GM21529 (cell line): ENCODE measurements around the gene VCAM1.
"Not testable (repeated sequence)": the region's sequence is repeated elsewhere in the genome, so short reads cannot be mapped to it uniquely, and the experiment has no call there.

Source experiments
- ATAC-seq: cut with Tn5 transposase; IDR thresholded peaks from one replicate; pipeline ENCODE4 v1.9.1; 2021; ENCODE audit not compliant: unreplicated experiment

Gene VCAM1

GRCh38 chr1:100719490-100719889 lies at the start of gene VCAM1:
Gene VCAM1, plus strand, starts transcription at chr1:100719742. Its CDS starts 119 bp downstream, at chr1:100719861.
- ATAC-seq, result peak; percentile 80

- ATAC-seq, result no peak
These were observed 49.5 kb upstream of the VCAM1 start for GRCh38 chr1:100670083-100670482.

DNA sequence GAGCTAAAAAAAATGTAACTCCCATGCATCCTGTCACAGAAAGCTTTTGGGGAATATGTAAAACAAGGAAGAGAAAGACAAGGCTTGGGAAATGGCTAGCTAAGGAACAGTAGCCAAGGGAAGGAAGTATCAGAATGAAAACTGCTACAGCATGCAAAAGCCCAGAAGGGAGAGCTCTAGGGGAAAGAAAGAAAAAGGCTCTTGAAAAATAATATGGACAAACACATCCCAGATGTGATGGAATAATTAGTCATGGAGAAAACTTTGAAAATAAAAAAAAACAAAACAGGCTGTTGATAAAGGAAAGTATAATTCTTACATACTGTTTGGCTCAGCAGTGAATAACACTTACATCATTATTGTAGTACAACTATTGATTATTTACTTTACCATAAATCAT lies 47.9 kb upstream of the VCAM1 start:
- ATAC-seq, result no peak

DNA sequence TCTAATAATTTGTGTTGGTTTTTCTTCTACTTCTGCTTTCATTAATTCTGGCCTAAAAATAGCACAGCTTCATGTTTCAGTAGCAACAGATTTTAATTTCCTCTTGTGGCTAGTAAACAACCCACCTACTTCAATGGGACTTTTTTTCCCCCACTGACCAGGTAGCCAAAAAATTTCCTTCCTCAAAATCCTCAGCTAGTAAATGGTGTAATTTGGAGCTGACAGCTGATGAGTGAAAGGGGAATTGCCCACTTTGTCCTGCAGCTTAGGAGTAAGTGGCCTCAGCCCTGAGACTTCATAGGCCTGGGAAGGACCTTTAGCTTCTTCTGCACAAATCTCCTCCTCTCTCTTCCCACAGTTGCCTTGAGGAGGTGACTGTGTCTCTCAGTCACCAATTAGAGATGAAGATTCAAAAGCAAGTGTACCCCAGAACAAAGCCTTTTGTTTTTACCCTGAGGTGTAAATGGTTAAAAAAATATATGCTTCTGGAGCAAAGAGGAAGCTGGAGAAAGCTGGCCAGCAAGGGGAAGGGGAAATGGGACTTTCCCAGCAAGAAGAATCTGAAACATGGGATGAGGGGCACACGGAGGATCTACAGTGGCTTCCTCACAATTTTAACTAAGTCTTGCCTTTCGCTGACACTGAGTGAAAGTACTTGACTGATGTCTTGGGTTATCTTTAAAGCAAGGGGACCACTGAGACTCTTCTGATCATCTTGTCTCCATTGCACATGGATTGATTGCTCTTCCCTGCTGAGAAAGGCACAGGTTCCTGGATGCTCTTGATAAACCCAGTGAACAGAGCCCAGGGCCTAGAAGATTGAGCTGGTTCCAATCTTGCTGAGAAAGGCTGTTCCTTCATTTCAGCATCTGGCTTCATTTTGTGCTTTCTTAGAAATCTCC lies 35.8 kb upstream of the VCAM1 start:
- ATAC-seq, result no peak

GRCh38 chr1:100699744-100700143 lies 19.8 kb upstream of the VCAM1 start:
- no peak for ATAC-seq

- no peak for ATAC-seq
These were observed 19.0 kb upstream of the VCAM1 start for GRCh38 chr1:100700586-100700985.

DNA sequence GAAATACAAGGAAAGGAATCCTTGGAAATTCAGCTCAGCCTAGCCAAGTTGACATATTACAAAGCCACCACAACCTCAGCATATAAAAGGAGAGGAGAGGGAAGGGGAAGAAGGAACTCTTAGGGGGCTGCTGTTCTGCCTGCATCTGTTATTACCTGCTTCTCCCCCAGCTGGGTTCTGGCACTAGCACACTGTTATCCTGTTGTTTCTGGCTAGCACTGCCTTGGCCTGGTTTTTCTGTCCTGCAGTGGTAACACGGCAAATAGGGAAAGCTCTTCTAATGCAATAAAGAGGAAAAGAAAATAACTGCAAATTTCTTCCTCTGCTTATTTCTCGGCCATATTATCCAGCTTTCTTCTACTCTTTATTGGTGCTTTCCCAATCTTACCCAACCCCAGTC lies 16.5 kb upstream of the VCAM1 start:
- no peak for ATAC-seq

- no peak for ATAC-seq
These were observed 15.8 kb upstream of the VCAM1 start for GRCh38 chr1:100703716-100704115.

DNA sequence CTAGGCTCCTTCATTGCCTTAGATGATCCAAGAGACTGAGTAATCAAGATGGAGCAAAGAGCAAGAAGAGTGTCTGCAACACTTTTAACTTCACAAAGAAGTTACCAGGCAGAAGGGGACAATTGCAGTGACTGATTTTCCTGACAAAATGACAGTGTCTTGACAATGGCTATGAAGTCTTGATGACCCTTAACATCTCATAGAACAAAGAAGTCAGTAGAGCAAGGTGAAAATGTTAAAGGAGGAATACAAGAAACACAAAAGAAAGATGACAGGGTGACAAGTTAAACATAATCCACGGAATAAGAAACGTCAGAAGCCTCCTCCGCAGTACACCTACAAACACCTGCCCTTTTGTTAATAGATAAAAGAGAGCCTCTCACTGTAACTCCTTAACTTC lies 15.1 kb upstream of the VCAM1 start:
- no peak for ATAC-seq

DNA sequence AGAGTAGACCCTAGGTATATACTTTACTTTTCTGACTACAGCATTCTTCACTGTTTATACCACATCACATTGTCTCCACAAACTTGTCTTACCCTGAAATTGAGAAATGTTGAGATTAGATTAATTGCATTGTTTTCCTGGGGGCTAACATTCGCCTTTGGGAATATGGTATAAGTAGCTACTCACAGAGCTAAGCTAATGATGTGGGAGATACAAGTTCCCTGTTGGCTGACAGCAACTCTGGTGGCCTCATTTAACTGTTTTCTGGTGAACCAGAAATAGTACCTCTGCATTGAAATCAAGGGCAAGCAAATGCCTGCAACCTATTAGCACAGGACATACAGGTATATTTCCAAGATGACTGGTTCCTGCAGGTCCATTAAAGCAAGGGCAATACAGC lies 13.2 kb upstream of the VCAM1 start:
- ATAC-seq, result no peak

GRCh38 chr1:100706856-100707255 lies 12.7 kb upstream of the VCAM1 start:
- no peak for ATAC-seq

DNA sequence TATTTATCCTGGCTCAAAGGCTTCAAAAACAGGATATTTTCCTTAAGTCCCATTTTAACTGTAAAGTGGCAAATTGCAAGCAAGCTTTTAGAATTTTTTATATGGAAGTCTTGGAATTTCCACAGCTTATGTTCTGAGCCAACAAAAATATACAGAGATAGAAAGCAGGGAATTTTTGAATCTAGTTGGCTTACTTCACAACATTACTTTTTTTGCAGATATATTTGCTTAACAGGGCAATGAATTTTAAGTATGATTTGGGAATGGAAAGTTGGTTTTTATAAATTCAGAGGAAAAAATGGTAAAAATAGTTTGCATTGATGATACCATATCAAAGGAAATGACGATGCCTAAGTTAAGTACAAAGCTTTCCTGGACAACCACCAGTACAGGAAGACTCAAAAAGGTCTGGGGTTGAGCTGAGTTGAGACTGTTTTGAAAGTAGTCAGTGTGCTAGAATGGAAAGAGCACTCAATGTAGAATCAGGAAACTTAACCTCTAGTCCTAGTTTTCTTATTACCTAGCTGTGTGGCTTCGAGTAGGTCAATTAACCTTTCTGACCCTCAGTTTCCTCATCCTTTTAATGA lies 11.0 kb upstream of the VCAM1 start:
- ATAC-seq, result no peak

DNA sequence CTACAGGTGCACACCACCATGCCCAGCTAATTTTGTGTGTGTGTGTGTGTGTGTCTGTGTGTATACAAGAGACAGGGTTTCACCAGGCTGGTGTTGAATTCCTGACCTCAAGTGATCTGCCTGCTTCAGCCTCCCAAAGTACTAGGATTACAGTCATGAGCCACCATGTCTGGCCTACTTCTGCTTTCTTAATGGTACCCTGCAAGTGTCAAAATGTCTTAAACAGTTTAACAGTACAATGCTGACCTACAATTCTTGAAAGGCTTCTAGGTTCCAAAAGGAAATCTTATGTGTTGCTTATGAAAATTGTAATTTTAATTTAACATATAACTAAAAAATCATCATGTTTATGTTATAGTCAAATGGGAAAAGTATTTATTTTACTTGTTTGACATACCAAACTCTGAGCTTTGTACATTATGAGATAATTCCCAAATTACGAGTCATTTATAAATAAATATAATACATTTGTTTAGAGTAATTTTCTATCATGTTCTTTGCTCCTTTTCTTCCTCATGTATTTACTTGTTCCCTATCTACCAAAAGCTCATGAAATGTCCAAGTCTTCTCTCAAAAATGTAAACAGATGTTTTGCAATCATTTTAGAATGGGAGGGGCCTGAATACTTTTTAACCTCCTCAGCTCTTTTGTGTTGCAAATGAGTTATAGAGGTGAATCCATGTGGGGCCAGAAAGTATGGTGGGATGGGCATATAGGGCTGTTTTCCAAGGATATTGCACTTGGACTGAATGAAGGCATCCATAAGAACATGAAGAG lies 8.4 kb upstream of the VCAM1 start:
- ATAC-seq, result no peak

- ATAC-seq, result not testable (repeated sequence)
These were observed 6.5 kb upstream of the VCAM1 start for GRCh38 chr1:100713027-100713426.

GRCh38 chr1:100713626-100714025 lies 5.9 kb upstream of the VCAM1 start:
- no peak for ATAC-seq

DNA sequence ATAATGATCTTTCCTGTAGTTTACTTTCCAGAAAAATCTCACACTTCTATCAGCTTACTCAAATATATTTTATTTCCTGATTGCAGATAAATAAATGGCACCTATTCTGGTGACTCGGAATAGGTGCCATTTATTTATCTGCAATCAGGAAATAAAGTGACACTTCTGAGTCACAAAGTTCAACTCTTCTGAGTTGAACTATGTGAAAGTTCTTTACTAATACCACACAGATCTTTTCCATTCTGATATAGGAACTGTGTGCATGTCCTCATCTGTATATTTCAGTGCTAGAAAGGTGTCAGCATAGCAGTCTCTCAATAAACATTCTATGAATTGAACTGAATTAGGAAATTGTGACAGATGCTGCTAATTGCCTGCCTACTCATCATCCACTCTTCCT lies 4.9 kb upstream of the VCAM1 start:
- ATAC-seq, result no peak

DNA sequence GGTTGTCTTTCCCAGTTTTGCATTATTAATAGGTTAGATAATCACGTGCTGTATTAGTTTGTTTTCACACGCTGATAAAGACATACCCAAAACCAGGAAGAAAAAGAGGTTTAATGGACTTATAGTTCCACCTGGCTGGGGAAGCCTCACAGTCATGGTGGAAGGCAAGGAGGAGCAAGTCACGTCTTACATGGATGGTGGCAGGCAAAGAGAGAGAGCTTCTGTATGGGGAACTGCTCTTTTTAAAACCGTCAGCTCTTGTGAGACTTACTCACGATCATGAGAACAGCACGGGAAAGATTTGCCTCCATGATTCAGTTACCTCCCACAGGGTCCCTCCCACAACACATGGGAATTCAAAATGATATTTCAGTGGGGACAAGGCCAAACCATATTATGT lies 2.3 kb upstream of the VCAM1 start:
- no peak for ATAC-seq

- ATAC-seq, result no peak
These were observed 961 bp upstream of the VCAM1 start for GRCh38 chr1:100718581-100718980.

- ATAC-seq, result no peak
These were observed 559 bp downstream of the VCAM1 start for GRCh38 chr1:100720101-100720500.

DNA sequence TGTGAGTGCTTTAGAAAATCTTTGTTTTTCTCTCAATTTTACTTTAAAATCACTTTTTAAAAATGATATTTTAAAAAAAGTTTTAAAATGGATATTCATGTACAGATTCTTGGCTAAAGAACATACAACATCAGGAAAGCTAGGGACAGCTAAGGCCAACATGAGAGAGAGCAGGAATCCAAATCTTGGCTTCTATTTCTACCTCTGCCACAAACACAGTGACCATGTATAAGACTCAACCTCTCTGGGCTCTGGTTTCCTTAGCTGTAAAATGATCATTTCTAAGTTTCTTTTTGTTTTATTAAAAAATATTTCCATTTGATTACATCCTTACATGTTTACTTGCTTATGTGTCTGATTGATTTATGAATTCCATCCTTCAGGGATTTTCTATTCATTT lies 1.2 kb downstream of the VCAM1 start:
- no peak for ATAC-seq

DNA sequence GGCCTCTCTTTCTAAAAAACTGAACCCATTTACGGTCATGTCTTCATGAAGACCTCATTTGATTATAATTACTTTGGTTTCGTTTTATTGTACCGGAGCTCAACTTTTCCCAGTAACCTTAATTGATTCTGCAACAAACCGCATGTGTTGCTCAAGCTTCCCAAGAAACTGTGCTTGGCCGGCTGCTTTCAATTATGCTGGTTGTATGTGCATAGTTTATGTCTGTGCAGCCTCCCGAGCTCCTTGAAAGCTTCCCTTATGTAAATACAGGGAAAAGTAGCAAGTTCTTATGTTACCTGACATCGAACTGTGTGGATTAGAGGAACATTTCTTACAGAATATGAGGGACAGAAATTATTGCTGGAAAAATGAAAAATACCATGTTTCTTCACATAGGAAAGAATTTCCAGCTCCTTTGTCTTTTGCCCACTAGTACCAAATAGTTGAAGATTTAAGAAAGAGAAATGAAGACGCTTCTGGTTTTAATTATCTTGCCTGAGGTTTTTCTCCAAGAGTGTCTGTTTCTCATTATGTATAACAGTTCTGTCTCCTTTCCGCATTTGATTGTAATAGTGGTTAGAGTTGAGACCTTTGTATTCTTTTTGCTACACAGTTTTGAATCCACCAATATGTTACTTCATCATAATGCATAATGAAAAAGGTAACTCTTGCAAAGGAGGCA lies 2.1 kb downstream of the VCAM1 start:
- no peak for ATAC-seq
